HepG2 (cell line): ENCODE measurements around the gene TTC9. TPM values are rescaled to one million over a fixed set of nuclear protein-coding genes. Genes with fewer than 3 reads are reported as not detected.

Experiments used
- ATAC-seq: fragments of 200-7000 bp; cut with Tn5 transposase; 3 replicates; pipeline ENCODE4 v1.9.1; 2020; ENCODE audit warnings: mild to moderate bottlenecking, moderate library complexity
- BruUV-seq: library from RNA; stranded (reverse); fragments of 400-500 nt; replicated peaks from 2 replicates; lab custom pipeline; 2021; lab: Mats Ljungman, UMichigan
- CTCF ChIA-PET: fragments of 300-600 bp; formaldehyde crosslinking; extraction: SDS; loops from one replicate; lab custom pipeline; 2021; ENCODE audit warnings: low total read pairs, inconsistent platforms, low intra/inter-chr PET ratio; lab: Yijun Ruan, JAX
- POLR2A ChIA-PET: fragments of 350-600 bp; sonication (Branson Sonifier 250); formaldehyde crosslinking; loops from one replicate; lab custom pipeline; 2020; ENCODE audit warnings: antibody characterized with exemption, inconsistent platforms; lab: Yijun Ruan, JAX
- DNase-seq: peaks from one replicate; pipeline ENCODE4 v3.0.0-alpha.2; 2015; ENCODE audit warnings: low spot score
- FAIRE-seq: peaks from 3 replicates; lab custom pipeline; 2011; peaks lifted over from hg19 to GRCh38; lab: Jason Lieb, UNC
- H2AFZ ChIP-seq: one replicate; pipeline ENCODE4 v1.6.1; 2011; ENCODE audit warnings: low read length, inconsistent platforms
- H3K27ac ChIP-seq: fragments of 300-600 bp; 3 replicates; pipeline ENCODE4 v1.8.0; 2011; ENCODE audit warnings: mixed run types, mild to moderate bottlenecking, mixed read lengths, low read length, inconsistent platforms; ENCODE audit not compliant: insufficient read depth; ENCODE audit errors: extremely low read length
- H3K27me3 ChIP-seq, 2 experiments: fragments of 200-600 bp in 1 of 2; 2 replicates in 1 of 2; 3 replicates in 1 of 2; pipeline versions ENCODE4 v1.6.0 to v1.8.0; 2011; ENCODE audit warnings: low read length in 2 of 2, mild to moderate bottlenecking in 2 of 2, moderate library complexity in 2 of 2, inconsistent platforms in 1 of 2; ENCODE audit not compliant: insufficient read depth in 2 of 2, control insufficient read depth in 1 of 2
- H3K36me3 ChIP-seq, 2 experiments: fragments of 200-600 bp in 1 of 2; replicated peaks in 1 of 2; 2 replicates in 1 of 2; 3 replicates in 1 of 2; pipeline versions ENCODE4 v1.5.1 to v1.8.0; 2011; ENCODE audit warnings: low read length in 2 of 2, inconsistent platforms in 1 of 2; ENCODE audit not compliant: insufficient read depth in 2 of 2, control insufficient read depth in 1 of 2
- H3K4me1 ChIP-seq: 2 replicates; pipeline ENCODE4 v1.5.1; 2012; ENCODE audit warnings: low read length, inconsistent platforms; ENCODE audit not compliant: insufficient read depth
- H3K4me2 ChIP-seq: 2 replicates; pipeline ENCODE4 v1.6.0; 2011; ENCODE audit warnings: low read depth, low read length, inconsistent platforms
- H3K4me3 ChIP-seq, 3 experiments: fragments of 200-600 bp in 1 of 3; sonication (generic), shearing (Covaris generic) in 1 of 3; replicated peaks in 1 of 3; 2 replicates each; pipeline ENCODE4 v1.5.1; 2011 to 2016; ENCODE audit warnings: low read length in 3 of 3, inconsistent platforms in 2 of 3, low read depth in 2 of 3, mild to moderate bottlenecking in 2 of 3, control low read depth in 1 of 3, mixed read lengths in 1 of 3; ENCODE audit not compliant: insufficient read depth in 1 of 3
- H3K79me2 ChIP-seq: one replicate; pipeline ENCODE4 v1.6.1; 2011; ENCODE audit warnings: low read length, inconsistent platforms; ENCODE audit not compliant: insufficient read depth
- H3K9ac ChIP-seq: 2 replicates; pipeline ENCODE4 v1.6.0; 2011; ENCODE audit warnings: mild to moderate bottlenecking, low read depth, low read length, inconsistent platforms; ENCODE audit not compliant: insufficient read depth
- H3K9me3 ChIP-seq: 2 replicates; pipeline ENCODE4 v1.5.1; 2012; ENCODE audit warnings: mild to moderate bottlenecking, low read length
- H4K20me1 ChIP-seq: 2 replicates; pipeline ENCODE4 v1.6.0; 2011; ENCODE audit warnings: inconsistent platforms, mild to moderate bottlenecking, low read length, moderate library complexity; ENCODE audit not compliant: insufficient read depth
- KDM1A ChIP-seq: IDR thresholded peaks from 2 replicates; pipeline ENCODE4 v1.6.1; 2016; ENCODE audit warnings: missing compliant biosample characterization
- MAFG ChIP-seq: sonication (generic); formaldehyde crosslinking; IDR thresholded peaks from 2 replicates; pipeline ENCODE4 v1.5.1; 2020; ENCODE audit warnings: mild to moderate bottlenecking, missing genetic modification reagents
- MBD4 ChIP-seq: IDR thresholded peaks from 2 replicates; pipeline ENCODE4 v1.6.1; 2012; ENCODE audit warnings: low read length, inconsistent platforms, borderline replicate concordance
- MEF2D ChIP-seq: sonication (generic); formaldehyde crosslinking; IDR thresholded peaks from 2 replicates; pipeline ENCODE4 v1.5.1; 2020; ENCODE audit warnings: mild to moderate bottlenecking, missing genetic modification reagents
- MXD4 ChIP-seq: IDR thresholded peaks from 2 replicates; pipeline ENCODE4 v1.6.1; 2016; ENCODE audit warnings: mild to moderate bottlenecking, missing biosample characterization, missing genetic modification reagents
- NFRKB ChIP-seq: fragments of 450-650 bp; IDR thresholded peaks from 2 replicates; pipeline ENCODE4 v1.6.1; 2017
- SETDB1 ChIP-seq: sonication (generic); formaldehyde crosslinking; IDR thresholded peaks from 2 replicates; pipeline ENCODE4 v1.5.1; 2020; ENCODE audit warnings: missing genetic modification reagents, mild to moderate bottlenecking, borderline replicate concordance
- SOX5 ChIP-seq: IDR thresholded peaks from 2 replicates; pipeline ENCODE4 v1.6.1; 2016; ENCODE audit warnings: borderline replicate concordance
- THYN1 ChIP-seq: sonication (generic); formaldehyde crosslinking; IDR thresholded peaks from 2 replicates; pipeline ENCODE4 v1.8.1; 2023; ENCODE audit warnings: low read depth, mild to moderate bottlenecking, moderate library complexity, missing genetic modification reagents, borderline replicate concordance
- ZBTB1 ChIP-seq: sonication (generic); formaldehyde crosslinking; IDR thresholded peaks from 2 replicates; pipeline ENCODE4 v1.4.0; 2020; ENCODE audit warnings: missing genetic modification reagents, borderline replicate concordance
- ZFAT ChIP-seq: sonication (generic); formaldehyde crosslinking; conservative IDR thresholded peaks from 2 replicates; pipeline ENCODE4 v1.8.1; 2023; ENCODE audit warnings: missing genetic modification reagents, inconsistent platforms
- ZIK1 ChIP-seq: sonication (generic); formaldehyde crosslinking; IDR thresholded peaks from 2 replicates; pipeline ENCODE4 v1.5.0; 2020; ENCODE audit warnings: mild to moderate bottlenecking, low read depth, missing genetic modification reagents, borderline replicate concordance
- ZNF335 ChIP-seq: sonication (generic); formaldehyde crosslinking; IDR thresholded peaks from 2 replicates; pipeline ENCODE4 v1.4.0; 2020; ENCODE audit warnings: missing genetic modification reagents
- ZNF547 ChIP-seq: sonication (generic); formaldehyde crosslinking; IDR thresholded peaks from 2 replicates; pipeline ENCODE4 v1.5.1; 2020; ENCODE audit warnings: mild to moderate bottlenecking, missing genetic modification reagents
- ZNF709 ChIP-seq: sonication (generic); formaldehyde crosslinking; IDR thresholded peaks from 2 replicates; pipeline ENCODE4 v1.5.0; 2020; ENCODE audit warnings: mild to moderate bottlenecking, missing genetic modification reagents
- ZNF776 ChIP-seq: sonication (generic); formaldehyde crosslinking; IDR thresholded peaks from 2 replicates; pipeline ENCODE4 v1.4.0; 2020; ENCODE audit warnings: mild to moderate bottlenecking, missing genetic modification reagents
- WGBS: methylation state at CpG from one replicate; pipeline ENCODE4 v1.1.6; 2017; ENCODE audit warnings: low lambda C conversion rate; 5-methylcytosine and 5-hydroxymethylcytosine counted together
- in situ Hi-C: cut with HindIII; loops from 2 replicates; pipeline ENCODE4 v1.10.0; 2017; ENCODE audit warnings: low pct_unique_long_range_greater_than_20kb; ENCODE audit not compliant: extremely low pct_ligation_motif_present
- intact Hi-C: fragments of 100-400 bp; cut with micrococcal nuclease; formaldehyde crosslinking; loops from one replicate; pipeline ENCODE4 v1.10.0; 2022; ENCODE audit not compliant: unreplicated experiment
- polyA plus RNA-seq, 8 experiments: library from polyadenylated mRNA; depleted of rRNA in 3 of 8; stranded (reverse) in 7 of 8; unstranded in 1 of 8; fragments of >200 nt; fragmentation: Illumina TruSeq in 4 of 8; extraction: Trizol in 4 of 8; gene quantifications; 2 replicates each; pipeline versions ENCODE4 v1.2.1 to v1.2.3, GENCODE V29; 2011 to 2016; ENCODE audit warnings: low read depth in 4 of 8, missing spikeins in 1 of 8, mixed read lengths in 1 of 8; ENCODE audit not compliant: insufficient read depth in 1 of 8
- total RNA-seq, 5 experiments: library from RNA; depleted of rRNA; stranded (reverse); fragments of >200 nt; fragmentation: Illumina TruSeq; extraction: Trizol; gene quantifications; 2 replicates each; pipeline ENCODE4 v1.2.3, GENCODE V29; 2016; ENCODE audit warnings: low read depth in 1 of 5
- TF ChIP-seq, protein P1 (sequence below): sonication (generic); formaldehyde crosslinking; IDR thresholded peaks from 2 replicates; pipeline ENCODE4 v1.4.0; 2020; ENCODE audit warnings: missing genetic modification reagents
- TF ChIP-seq, protein P2 (sequence below): IDR thresholded peaks from 2 replicates; pipeline ENCODE4 v1.6.1; 2016; ENCODE audit warnings: mild to moderate bottlenecking, missing biosample characterization, missing genetic modification reagents

TTC9 gene
- total and polyA plus RNA-seq, 2 of the 13 experiments (the other 11 are each of a cell fraction or from before 2014, with no cell fraction given), result 0.13 to 0.30 TPM

DNA sequence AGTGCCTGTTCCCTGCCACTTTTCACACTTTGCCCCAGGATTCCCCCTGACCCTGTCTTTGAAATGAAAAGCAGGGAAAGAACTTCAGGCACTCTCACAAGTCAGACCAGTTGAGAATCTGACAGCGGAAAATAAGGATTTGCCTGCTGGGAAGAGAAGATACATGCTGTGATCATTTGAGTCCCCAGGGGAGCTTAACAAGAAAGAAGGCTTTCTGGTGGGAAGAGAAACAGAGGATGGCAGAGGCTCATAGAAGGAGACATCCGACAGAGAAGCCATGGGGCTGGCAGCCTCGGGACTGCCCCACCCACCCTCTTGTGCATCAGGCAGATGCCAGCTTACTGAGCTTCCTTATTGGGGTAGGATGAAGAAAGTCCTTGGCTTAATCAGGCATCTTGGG is 11.9 kb downstream of the TTC9 start:
- H3K27ac ChIP-seq, result no peak overlapping the region
- DNase-seq, result no peak
- no peaks in the 10 kb centered on the region for H4K20me1 ChIP-seq
- no peak overlapping the region for H2AFZ ChIP-seq
- no peaks in the 10 kb centered on the region for H3K79me2 ChIP-seq
- H3K4me3 ChIP-seq, result no peak overlapping the region
- no peak overlapping the region for H3K4me2 ChIP-seq
- intact Hi-C loops (no loop called here), in situ Hi-C loops (no loop called here)
- ChIA-PET CTCF (no interaction called here), POLR2A (no interaction called here)
- no peak for FAIRE-seq
- no TSS peak for BruUV-seq
- H3K36me3 ChIP-seq, result no peaks in the 10 kb centered on the region
- WGBS, result 31% methylated on average over 3 of the region's 3 CpGs
- no peaks in the 10 kb centered on the region; a peak in 1 of 5 replicates for H3K27me3 ChIP-seq
- H3K4me1 ChIP-seq, result no peaks in the 10 kb centered on the region
- TF ChIP-seq SETDB1 (CRISPR knock-in tag) (no peak), ZIK1 (no peak), KDM1A (no peak)
- TF ChIP-seq, protein P1, sequence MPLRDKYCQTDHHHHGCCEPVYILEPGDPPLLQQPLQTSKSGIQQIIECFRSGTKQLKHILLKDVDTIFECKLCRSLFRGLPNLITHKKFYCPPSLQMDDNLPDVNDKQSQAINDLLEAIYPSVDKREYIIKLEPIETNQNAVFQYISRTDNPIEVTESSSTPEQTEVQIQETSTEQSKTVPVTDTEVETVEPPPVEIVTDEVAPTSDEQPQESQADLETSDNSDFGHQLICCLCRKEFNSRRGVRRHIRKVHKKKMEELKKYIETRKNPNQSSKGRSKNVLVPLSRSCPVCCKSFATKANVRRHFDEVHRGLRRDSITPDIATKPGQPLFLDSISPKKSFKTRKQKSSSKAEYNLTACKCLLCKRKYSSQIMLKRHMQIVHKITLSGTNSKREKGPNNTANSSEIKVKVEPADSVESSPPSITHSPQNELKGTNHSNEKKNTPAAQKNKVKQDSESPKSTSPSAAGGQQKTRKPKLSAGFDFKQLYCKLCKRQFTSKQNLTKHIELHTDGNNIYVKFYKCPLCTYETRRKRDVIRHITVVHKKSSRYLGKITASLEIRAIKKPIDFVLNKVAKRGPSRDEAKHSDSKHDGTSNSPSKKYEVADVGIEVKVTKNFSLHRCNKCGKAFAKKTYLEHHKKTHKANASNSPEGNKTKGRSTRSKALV (CRISPR knock-in tag), result no peak
- ATAC-seq, result no peak
- no peaks in the 10 kb centered on the region for H3K9me3 ChIP-seq
- no peak overlapping the region for H3K9ac ChIP-seq

DNA sequence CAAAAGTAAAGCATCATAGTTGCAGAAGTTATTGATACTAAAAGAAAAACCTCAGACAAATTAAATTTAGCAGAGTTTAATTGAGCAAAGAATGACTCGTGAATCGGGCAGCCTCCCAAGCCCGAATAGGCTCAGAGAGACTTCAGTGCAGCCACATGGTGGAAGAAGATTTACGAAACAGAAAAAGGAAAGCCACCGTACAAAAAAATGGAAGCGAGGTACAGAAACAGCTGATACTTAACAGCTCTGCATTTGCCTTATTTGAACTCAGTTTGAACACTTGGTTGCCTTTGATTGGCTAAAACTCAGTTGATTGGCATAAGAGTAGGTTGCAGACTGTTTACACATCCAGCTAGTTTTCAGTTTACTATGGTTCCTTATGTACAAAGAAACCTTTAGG is 12.9 kb downstream of the TTC9 start:
- intact Hi-C loops (no loop called here), in situ Hi-C loops (no loop called here)
- Histone ChIP-seq H3K36me3 (no peaks in the 10 kb centered on the region), H3K4me2 (no peak overlapping the region), H3K27ac (no peak overlapping the region), H3K27me3 (no peaks in the 10 kb centered on the region; a peak in 1 of 5 replicates), H3K4me1 (no peaks in the 10 kb centered on the region), H3K9me3 (no peaks in the 10 kb centered on the region), H3K79me2 (no peaks in the 10 kb centered on the region), H4K20me1 (no peaks in the 10 kb centered on the region), H3K9ac (no peak overlapping the region), H3K4me3 (no peak overlapping the region), H2AFZ (no peak overlapping the region)
- BruUV-seq, result no TSS peak
- WGBS, result 69% methylated on average over 6 of the region's 6 CpGs
- DNase-seq (no peak), FAIRE-seq (no peak), ATAC-seq (no peak)
- CTCF ChIA-PET, result no interaction called here
- POLR2A ChIA-PET, result no interaction called here
- TF ChIP-seq ZNF776 (CRISPR knock-in tag) (no peak), ZFAT (CRISPR knock-in tag) (no peak), SOX5 (CRISPR knock-in tag) (no peak), MBD4 (no peak), MAFG (CRISPR knock-in tag) (no peak), NFRKB (no peak), THYN1 (CRISPR knock-in tag) (no peak), MEF2D (CRISPR knock-in tag) (no peak), ZBTB1 (no peak), MXD4 (no peak), ZNF547 (CRISPR knock-in tag) (no peak), ZNF709 (CRISPR knock-in tag) (no peak), ZNF335 (CRISPR knock-in tag) (no peak)
- TF ChIP-seq, protein P2, sequence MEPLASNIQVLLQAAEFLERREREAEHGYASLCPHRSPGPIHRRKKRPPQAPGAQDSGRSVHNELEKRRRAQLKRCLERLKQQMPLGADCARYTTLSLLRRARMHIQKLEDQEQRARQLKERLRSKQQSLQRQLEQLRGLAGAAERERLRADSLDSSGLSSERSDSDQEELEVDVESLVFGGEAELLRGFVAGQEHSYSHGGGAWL, result no peak
